HG02852 (cell line): ENCODE data around the gene ALPG.
"Not testable (repeated sequence)": the region's sequence is repeated elsewhere in the genome, so short reads cannot be mapped to it uniquely, and the experiment has no call there.

Source experiments
- ATAC-seq: cut with Tn5 transposase; IDR thresholded peaks from one replicate; pipeline ENCODE4 v1.9.1; 2021; ENCODE audit warnings: mild to moderate bottlenecking, moderate library complexity; ENCODE audit not compliant: unreplicated experiment

The ALPG gene

DNA sequence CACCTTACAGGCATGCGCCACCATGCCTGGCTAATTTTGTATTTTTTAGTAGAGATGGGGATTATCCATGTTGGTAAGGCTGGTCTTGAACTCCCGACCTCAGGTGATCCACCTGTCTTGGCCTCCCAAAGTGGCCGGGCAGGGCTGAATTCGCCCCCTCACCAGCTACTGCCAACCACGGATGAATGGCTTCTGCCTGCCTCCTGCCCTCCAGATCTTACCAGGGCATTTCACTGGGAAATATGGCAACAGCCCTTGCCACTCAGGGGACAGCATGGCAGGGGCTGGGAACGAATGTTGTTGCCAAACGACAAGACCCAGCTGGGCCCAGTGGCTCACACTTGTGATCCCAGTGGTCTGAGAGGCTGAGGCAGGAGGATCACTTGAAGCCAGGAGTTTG, 29.9 kb upstream of the ALPG start:
- no peak for ATAC-seq

GRCh38 chr2:232377319-232377718, 29.3 kb upstream of the ALPG start:
- no peak for ATAC-seq

- no peak for ATAC-seq
These were observed 28.6 kb upstream of the ALPG start for GRCh38 chr2:232377841-232378734.

DNA sequence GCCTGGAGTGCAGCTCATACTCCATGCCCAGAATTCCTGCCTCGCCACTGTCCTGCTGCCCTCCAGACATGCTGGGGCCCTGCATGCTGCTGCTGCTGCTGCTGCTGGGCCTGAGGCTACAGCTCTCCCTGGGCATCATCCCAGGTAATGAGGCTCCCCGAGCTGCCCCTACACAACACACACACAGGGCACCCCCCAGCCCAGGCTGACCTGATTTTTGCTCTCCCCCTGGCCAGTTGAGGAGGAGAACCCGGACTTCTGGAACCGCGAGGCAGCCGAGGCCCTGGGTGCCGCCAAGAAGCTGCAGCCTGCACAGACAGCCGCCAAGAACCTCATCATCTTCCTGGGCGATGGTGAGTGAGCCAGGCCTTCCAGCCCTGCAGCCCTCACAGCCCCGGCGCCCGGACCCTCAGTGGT, 27.9 kb upstream of the ALPG start, which contains the start of gene ALPP:
Gene ALPP (plus strand): TSS at position 17 of the 417 bp plus-strand sequence. CDS start 52 bp downstream, at position 69.
- not testable (repeated sequence) for ATAC-seq

DNA sequence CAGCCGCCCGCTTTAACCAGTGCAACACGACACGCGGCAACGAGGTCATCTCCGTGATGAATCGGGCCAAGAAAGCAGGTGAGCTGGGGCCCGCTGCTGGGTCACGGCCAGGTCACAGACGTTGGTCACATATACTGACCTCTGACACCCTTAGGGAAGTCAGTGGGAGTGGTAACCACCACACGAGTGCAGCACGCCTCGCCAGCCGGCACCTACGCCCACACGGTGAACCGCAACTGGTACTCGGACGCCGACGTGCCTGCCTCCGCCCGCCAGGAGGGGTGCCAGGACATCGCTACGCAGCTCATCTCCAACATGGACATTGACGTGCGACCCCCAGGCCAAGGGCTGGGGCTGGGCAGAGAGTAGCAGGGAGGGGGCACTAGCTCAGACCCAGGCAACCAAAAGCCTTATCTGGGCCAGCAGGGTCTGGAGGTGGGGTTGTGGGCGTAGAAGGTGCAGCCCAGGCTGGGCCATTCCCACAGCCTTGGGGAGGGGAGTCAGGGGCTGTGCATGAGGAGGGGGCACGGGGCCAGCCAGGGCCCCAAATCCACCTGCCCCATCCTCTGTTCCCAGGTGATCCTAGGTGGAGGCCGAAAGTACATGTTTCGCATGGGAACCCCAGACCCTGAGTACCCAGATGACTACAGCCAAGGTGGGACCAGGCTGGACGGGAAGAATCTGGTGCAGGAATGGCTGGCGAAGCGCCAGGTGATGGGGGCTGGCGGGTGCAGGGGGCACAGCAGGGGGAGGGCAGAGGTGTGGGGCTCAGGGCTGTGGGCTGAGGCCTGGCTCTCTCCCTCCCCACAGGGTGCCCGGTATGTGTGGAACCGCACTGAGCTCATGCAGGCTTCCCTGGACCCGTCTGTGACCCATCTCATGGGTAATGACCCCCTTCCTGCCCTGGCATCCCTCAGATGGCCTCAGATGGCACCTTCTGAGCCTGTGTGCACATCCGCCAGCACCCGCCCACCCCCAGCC, 26.7 kb upstream of the ALPG start:
- ATAC-seq = not testable (repeated sequence)

- not testable (repeated sequence) for ATAC-seq
These were observed 25.2 kb upstream of the ALPG start for GRCh38 chr2:232381204-232382031.

DNA sequence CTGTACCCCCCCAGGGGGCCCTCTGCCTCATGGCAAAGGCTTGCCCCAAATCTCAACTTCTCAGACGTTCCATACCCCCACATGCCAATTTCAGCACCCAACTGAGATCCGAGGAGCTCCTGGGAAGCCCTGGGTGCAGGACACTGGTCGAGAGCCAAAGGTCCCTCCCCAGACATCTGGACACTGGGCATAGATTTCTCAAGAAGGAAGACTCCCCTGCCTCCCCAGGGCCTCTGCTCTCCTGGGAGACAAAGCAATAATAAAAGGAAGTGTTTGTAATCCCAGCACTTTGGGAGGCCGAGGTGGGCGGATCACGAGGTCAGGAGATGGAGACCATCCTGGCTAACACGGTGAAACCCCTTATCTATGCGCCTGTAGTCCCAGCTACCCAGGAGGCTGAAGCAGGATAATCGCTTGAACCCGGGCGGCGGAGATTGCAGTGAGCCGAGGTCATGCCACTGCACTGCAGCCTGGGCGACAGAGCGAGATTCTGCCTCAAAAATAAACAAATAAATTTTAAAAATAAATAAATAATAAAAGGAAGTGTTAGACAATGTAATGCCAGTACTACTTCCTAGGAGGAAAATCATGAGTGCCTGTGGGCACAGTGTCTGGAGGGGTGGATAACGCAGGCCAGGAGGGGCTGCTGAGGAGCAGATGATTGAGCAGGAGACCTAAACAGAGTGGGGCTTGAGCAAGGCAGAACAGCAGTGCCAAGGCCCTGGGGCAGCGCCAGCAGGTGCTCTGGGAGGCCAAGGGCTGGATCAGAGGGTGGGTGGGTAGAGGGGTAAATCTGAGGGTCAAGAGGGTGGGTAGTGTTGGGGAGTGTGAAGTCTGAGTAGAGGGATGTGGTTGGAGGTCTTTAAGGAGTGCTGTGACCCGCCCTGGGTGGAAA, 24.1 kb upstream of the ALPG start:
- no peak for ATAC-seq

DNA sequence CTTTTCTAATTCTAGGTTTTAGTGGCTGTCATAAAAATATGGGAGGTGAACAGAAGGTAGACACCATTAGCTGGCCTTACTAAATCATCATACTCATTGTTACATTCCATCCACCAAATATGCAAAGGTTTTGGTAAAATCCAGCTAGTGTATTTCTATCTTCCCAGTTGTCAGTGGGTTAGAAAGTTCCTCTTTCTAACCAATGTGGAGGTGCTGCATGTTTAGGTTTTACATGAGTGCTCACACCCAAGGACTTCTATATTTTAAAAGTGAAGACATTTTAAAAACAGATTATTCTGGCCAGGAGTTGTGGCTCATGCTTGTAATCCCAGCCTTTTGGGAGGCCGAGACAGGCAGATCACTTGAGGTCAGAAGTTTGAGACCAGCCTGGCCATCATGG, 22.2 kb upstream of the ALPG start:
- ATAC-seq = no peak

GRCh38 chr2:232385058-232385457, 21.6 kb upstream of the ALPG start:
- not testable (repeated sequence) for ATAC-seq

- no peak for ATAC-seq
These were observed 20.8 kb upstream of the ALPG start for GRCh38 chr2:232385660-232386489.

DNA sequence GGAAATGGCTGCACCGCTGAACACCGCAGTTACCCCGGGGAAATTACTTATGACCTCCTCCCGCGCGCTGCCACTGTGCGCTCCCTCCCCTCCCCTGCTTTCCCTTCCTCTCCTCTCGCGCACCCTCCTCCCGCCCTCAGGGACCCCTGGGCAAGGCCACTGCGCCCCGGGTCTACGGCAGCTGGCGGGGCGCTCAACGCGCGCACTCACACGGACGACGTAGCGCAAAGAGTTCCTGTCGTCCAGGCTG, 20.2 kb upstream of the ALPG start:
- ATAC-seq = no peak

DNA sequence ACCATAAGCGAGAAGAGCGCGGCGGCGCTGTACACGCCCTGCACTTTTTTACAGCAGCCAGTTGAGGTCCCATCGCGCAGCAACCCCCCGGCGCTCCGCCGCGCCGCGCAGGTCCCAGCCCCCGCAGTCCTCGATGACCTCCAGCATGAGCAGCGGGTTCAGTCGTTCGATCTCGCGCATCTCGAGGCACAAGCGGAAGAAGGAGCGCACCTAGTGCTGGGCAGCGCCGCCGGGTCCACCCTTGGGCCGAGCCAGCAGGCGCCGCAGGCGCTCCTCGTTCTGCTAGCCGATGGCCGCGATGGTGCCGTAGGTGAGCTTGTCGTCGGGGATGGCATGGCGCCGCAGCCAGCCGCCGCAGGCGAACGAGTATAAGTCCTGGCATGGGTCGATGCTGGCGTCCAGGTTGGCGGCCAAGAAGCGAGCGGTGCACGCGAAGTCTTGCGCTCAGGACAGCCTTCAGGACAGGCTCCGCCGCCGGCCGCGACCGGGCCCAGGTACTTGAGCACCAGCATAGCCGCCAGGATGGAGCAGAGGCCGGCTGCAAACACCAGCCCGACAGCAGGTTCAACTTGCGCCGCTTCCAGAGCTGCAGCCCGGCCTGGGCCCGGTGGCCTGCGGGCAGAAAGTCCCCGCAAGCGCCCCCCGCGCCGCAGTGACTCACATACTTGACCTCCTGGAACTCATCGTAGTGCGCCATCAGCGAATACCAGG, 19.7 kb upstream of the ALPG start:
- no peak for ATAC-seq

DNA sequence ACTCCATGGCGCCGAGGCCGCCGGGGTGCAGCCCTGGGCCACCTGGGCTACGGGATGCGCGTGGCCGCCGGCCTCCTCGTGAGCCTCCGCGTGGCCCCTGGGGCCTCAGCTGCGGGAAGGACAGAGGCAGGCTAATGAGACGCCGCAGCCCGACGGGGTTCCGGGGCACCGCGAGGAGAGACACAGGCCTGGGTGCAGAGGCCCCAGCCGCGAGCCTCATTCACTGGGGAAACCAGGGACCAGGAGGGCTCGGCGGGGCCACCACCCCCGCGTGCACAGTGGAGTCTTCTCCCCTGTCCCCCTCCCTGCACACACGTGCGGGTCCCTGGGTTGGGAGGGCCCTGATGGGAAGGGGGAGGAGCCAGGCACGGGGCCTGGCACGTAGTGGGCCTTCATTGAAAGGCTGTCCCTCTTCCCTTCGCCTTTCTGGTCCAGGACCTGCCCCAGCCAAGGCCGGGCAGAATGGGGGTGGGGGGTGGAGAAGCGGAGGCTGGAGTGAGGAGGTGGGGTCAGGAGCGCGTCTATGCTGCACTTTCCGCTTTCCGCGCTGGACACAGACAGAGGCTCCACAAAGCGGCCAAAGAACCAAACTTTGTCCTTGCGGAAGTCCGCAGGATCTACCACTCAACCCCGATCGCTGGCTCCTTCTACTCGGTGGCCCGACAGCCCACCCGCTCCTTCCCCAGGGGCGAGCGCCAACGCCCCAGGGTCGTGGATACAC, 19.0 kb upstream of the ALPG start:
- no peak for ATAC-seq

DNA sequence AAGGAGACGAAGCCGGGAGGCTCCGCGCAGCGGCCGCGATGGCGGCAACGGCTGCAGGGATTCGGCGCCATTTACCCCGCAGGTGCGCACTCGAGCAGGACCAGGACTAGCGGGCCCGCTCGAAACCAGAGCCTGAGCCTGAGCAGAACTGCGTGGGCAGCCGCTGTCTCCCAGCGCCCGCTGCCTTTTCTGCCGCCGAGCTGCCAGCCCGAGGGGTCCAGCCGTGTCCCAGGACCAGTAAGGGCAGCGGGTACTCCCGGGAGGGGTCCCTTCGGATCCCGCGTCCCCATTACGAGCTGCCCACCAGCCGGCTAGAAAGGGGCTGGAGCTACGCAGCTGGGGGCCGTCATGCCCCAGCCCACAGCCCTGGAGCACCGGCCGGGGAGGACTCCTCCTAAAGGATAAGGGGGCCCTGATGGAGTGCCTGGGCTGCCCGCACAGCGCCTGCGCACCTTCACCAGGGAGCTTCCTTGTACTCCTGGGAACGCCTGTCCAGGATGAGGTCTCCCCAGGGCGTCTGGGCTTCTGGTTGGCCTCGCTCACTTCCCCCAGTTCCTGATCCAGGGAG, 18.2 kb upstream of the ALPG start:
- ATAC-seq = no peak

DNA sequence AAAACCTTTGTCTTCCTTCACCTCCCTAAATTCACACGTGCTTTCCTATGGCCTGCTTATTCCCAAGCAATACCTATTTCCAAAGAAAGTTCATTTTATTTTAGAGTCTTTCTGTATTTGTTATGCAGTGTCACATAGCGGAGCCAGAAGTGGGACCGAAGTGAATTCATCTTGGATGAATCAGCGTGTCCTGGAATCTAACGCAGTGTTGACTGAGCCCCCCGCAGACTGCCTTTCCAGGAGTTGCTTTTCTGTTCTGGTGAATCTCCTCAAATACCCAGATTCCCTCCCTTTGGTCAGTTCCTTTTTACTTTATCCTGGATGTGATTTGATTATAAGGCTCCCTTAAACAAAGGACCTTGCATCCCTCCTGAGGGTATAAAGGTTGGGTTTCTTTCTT, 17.3 kb upstream of the ALPG start:
- ATAC-seq = no peak

- ATAC-seq = no peak
These were observed 16.0 kb upstream of the ALPG start for GRCh38 chr2:232390661-232391060.

- ATAC-seq = no peak
These were observed 13.1 kb upstream of the ALPG start for GRCh38 chr2:232393556-232393955.
